Eye (tissue), 1 donor: ENCODE data around the gene TTC28.

ENCODE experiments used
- DNase-seq: peaks from one replicate; pipeline ENCODE4 v3.0.0-alpha.2; 2015

Gene TTC28

DNA sequence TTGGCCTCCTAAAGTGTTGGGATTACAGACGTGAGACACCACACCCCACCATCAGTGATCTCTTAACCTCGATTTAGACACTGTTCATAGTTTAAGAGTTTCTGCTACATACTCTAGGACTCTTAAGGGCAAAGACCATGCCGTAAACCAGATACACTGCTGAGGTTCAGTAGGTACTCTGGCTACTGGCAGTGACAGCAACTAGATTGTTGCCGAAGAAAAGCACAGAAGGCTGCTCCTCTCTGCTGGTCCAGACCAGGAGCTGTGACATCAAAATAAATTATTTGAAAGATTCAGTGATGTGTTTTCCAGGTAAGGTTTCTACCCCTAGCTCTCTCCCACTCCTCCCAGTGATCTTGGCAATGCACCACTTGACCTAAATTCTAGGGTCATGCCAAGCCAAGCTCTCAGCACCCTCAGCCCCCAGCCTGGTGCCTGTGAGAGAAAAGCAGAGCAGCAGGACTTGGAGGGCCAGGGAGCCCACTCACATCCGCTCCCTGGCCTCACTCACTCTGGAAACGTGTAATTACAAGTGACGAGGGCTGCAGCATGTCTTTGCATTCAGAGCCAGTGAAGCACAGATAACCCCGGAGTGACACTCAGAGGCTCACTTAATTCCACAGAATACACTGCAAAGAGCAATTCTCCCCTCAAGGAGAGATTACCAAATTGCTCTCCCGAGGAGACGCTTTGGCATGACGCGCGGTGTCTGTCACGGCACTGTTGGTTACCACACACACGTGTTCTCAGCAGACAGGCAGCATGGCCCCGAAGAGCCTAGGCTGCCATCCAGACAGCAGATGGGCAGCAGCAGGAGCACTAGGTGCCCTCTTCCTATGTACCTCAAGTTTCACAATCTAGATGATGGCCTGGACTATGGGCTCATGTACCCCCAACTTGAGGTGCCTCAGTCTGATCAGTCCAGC is 663.7 kb downstream of the TTC28 start:
- peak; percentile 93 for DNase-seq

DNA sequence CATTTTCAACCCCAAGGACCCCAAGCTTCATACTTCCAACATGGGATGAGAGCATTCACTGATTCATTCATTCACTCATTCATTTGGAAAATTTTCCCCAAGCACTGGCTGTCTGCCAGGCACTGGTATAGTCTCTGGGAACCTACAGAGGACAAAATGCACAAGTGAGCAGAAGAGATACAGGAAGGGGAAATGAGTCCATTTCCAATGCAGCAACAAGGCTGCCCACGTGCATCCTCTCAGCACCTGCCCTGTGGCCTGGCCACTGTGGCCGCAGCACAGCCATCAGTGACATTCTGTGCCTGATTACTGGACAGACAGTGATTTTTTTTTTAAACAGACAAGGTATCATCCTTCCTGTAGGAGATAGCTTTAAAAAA is 664.6 kb downstream of the TTC28 start:
- peak; percentile 50 for DNase-seq

DNA sequence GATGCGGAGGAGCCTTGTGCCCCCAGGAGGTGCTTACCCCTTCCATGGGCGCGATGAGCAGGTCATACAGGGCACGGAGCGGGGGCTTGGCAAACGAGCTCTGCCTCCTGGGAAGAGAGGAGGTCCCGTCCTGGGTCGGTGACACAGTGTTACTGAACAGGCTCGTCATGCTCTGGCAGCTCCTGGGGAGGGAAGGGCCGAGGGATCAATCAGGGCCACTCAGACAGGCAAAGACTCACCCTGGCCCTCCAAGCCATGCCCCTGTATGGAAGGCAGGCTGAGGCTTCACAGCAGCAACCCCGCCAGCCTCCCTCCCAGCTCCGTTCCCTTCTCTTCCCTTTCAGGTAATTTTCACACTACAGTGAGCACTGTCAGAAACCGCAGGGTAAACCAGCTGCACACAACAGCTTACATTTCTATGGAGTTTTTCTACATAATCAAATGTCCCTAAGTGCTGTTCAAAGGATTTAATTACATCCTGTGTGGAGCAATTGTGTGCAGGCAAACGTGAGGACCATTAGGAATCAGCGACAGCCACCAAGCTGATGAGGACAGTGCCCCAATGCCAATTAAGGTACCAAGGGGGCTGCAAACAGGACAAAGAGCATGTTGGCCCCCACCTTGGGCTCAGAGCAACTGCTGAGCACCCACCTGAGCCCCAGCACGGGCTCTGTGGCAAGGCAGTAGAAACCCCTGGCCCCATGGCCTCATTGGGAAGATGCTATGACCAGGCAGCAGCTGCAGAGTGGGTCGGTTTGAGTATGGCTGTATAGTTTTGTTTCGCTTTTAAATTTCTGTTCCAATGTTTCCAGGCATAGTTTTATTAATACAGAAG is 665.2 kb downstream of the TTC28 start:
- peak; percentile 84 for DNase-seq

DNA sequence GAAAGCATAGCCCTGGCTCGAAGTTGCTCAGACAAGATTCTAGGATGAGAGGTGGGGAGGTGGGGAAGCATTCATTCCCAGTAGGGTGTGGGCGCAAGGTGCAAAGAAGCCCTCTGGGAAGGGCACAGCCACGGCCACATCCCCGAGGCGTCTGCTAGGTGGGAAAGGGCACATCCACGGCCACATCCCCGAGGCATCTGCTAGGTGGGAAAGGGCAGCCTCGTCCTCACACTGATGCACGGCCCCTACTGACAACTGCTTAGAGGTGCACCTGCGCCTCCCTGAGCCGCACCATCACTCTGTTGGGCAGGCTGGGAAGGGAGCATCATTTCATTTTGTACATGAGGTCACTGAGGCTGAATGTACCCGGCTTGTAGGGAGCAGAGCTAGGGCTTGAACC is 666.0 kb downstream of the TTC28 start:
- DNase-seq = peak; percentile 35

DNA sequence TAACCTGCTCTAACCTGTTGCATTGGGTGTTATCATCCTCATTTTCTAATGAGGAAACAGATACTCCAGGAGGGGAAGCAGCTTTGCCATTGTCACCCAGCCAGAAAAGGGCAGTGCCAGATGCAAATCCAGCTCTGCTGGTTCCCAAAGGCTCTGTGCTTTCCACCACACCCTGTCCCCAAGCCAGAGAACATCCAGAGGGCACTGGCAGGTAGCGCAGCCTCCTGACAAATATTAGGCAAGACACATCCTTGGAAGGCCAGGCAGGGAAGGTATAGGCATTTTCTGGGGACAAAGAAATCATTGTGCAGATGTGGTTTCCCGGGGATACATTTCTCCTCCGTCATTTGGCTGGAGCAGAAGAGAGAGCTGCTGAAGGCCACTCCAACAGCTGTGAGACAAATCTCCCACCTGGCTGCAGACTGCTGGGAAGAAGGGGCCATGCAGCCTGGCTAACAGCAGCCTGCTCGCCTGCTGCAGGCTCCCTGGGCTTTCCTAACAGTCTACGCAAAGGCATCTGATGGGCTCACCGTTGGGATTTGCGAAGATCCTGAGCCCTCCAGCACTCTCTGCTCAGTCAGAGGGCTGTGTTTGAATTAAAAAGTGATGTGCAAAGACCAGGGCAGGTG is 666.7 kb downstream of the TTC28 start:
- peak; percentile 23 for DNase-seq

DNA sequence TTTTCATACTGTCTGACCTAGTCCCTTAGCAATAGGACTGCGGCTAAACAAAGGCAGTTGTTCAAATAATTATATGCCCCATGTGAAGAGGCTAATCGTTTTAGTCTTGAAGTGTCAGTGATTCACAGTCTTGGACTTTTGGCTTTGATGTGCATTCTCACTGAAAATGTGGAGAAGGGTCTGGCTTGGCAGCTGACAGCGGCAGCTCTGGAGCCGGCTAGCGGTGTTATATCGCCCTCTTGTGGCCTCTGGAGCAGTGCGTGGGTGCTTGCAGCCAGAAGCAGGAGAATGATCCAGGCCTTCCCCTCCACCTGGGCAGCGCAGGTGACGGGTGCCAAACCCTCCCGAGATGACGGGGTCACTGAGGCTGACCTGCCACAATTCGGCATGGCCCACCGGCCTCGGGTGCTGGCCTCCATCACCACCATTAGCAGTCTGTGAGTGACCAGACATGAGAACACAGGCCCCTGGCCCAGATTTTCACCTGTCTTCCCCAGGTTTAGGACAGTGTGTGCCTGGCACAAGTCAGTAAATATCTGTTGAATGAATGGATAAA is 670.3 kb downstream of the TTC28 start:
- peak; percentile 95 for DNase-seq

DNA sequence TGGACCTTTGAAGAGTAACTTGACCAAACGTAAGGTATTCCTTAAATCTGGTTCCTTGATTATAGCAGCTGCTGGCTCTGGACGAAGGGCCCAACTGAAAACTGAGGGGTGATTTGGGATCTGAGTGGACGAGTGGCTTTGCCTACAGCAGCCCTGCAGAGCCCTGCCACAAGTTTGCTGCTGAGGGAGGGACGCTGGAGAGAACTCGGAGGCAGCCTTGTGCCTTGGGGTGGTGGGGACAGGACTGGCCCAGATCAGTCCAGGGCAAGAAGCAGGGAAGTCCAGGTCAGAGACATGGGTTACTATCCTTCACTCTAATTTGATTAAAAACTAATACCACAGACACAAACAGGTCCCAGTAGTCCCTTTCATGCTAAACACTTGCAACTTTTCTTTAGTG is 671.0 kb downstream of the TTC28 start:
- no peak for DNase-seq

DNA sequence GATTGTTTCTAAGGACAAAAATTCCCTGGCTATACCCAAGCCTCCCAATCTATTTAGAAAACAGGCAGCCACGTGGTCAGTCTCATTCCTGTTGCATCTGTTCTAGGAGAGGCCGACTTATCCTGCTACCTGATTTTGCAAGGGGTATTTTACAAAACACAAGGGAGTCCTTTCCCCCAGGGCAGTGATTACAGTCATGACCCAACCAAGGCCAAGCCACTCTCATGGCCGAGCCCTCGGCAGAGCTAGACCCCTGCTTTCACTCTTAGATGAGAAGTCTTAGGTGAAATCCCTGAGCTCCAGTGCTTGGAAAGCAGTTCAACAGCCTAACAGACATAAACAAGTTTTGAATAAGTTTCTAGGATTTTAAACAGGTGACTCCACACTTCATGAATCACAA is 671.6 kb downstream of the TTC28 start:
- DNase-seq = no peak

DNA sequence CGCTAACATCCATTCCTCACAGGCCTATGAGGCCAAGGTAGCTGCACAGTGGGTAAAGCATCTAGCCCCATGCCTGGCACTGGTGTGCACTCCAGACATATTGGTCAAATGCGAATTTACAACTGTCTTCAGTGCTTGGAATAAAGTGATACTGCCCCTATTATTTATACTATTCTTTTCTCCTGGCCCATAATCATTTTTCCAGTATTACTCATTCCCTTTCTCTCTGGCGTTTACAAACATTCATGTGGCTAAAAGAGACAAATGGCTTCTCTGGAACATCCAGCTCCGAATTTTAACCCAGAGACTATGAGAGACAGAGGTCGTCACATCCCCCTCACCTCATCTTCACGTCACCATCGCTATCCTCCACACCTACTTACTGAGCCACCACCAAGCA is 673.4 kb downstream of the TTC28 start:
- no peak for DNase-seq

DNA sequence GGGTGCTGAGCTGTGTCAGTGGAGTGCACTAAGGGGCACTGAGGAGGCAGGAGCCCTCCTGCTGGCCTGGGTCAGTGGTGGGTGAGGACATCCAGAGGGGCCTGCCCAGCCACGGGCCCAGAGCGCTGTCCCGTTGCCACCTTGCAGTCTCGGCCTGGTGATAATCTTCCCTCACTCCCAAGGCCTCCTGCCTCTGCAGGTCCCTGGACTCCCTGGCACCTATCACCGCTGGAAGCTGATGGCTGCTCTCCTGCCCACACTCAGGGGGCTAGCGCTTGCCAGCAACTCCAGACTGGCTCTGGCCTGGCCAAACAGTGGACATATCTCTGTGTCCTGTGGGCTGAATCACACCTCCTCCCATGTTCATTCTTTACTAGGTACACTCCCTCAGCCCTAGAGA is 674.1 kb downstream of the TTC28 start:
- DNase-seq = no peak

DNA sequence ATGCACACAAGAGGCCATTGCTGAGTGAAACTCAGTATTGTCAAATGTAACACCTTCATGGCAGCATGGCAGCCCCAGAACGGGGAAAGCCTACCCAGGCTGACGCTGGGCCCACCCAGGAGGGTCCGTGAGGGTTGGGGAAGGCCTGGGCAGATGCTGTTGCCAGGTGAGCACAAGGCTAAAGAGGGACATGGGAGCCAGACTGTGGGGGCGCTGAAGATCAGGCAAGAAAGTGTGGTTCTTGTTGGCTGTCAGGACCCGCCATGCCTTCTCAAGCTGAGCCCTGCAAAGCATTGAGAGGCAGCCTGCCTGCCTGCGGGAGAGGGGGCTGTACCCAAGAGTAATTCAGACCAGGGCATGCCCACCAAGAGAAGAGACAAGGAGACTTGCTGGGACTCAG is 675.6 kb downstream of the TTC28 start:
- no peak for DNase-seq

DNA sequence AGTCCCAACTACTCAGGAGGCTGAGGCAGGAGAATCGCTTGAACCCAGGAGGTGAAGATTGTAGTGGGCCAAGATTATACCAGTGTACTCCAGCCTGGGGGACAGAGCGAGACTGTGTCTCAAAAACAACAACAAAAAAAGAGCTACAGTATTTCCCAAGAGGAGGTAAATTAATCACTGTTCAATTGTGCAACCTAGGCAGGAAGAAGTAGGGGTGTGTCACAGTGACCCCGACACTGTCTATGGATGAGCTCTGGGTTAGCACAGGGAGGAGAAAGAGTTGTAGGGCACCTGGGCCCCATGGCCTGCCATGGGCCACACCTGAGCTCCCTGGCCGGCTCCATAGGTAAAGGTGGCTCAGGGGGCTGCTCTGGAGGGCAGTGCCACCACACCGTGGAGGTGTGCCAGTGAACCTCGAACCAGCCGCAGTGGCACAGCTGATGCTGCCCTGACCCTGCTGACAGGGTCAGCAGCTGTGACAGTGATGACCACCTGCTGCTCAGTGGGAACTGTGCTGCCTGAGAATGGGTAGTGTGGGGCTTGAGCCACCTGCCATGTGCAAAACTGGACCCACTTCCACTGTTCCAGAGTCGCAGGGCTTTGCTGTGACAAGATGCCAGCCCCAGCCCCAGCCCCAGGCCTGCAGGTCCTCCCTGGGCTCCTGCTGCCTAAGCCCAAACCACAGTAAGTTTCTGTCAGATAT is 676.6 kb downstream of the TTC28 start:
- DNase-seq = peak; percentile 22

DNA sequence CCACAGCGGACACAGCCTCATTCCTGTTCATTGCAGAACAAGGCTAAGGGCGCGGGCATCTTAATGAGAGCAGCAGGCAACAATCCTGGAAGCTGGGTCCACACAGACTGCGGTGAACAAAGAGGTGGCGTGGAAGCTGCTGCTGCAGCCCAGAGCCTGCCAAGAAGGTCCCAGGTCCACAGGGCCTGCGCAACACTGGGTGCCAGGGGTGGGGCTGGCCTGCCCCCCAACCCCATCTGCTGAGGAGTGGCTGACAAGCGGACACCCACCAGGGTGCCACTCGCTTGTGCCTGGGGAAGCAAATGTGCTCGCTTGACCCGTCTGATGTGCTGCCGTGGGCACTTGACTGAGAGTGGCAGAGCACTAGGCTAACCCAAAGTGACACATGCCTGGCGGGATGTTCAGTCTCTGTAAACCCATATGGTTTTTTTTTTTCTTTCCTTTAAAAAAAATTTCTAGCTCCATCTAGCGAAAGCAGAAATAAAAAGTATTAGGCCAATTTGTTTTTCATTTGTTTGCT is 677.4 kb downstream of the TTC28 start:
- DNase-seq = peak; percentile 64

DNA sequence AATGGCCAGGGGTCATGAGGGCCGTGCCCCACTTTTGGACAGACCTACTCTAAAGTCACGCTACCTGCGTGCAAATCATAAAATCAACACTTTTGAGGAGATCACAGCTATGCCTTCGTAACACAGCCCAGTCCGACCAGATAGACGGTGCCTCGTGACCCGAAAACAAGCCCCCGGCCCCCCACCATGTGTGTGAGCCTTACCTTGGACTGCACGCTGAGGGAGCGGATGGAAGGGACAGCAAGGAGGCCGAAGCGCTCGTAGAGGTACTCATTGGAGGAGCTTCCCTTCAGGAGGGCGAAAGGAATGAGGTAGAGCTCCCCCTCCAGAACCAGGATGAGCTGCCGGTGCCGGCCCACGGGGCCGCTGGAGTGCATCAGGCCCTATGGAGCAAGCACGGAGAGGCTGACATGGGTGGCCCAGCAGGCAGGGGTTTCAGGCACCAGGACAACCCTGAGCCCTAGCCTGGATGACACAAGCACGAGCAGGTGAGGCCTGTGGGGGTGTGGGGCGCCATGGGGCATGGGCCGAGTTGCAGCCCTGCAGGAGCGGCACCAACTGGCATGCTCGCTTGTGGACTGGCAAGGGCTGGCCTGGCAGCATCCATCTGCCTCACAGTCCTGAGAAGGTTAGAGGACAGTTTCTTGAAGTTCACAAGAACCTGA is 678.3 kb downstream of the TTC28 start:
- no peak for DNase-seq

DNA sequence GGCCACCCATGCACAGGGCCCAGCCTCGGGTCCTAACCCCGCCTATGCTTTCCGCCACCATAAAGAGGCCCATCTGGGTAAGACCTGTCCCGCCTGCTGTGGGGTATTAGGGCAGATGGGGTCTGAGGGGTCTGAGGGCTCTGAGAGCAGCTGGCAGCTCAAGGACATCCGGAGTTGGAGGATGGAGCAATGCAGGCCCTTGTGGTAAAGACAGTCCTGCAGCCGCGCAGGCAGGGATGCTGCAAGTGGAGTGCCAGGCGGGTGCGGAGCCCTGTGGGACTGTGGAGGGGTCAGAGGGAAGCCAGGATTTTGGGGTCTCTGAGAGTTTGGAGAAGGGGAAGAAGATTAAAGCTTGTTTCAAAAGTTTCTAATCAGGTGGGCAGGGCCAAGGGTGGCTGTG is 679.3 kb downstream of the TTC28 start:
- DNase-seq = no peak

DNA sequence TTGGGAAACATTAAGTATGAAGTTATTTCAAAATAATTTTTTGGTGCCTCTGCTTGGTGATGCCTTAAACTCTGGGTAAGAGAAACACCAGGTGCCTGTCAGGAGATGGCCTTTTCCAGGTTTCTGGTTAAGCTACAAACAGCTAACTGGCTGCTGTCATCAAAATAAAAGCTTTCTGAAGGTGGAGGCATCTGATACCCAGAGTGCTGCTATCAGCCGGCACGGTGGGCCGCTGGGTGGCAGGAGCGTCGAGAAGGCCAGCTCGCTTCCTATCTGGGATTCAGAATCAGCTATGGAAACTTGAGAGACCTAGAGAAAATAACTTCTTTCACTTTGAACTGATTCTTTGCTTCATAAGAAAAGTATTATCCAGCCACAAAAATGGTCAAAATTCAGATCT is 679.8 kb downstream of the TTC28 start:
- DNase-seq = no peak

DNA sequence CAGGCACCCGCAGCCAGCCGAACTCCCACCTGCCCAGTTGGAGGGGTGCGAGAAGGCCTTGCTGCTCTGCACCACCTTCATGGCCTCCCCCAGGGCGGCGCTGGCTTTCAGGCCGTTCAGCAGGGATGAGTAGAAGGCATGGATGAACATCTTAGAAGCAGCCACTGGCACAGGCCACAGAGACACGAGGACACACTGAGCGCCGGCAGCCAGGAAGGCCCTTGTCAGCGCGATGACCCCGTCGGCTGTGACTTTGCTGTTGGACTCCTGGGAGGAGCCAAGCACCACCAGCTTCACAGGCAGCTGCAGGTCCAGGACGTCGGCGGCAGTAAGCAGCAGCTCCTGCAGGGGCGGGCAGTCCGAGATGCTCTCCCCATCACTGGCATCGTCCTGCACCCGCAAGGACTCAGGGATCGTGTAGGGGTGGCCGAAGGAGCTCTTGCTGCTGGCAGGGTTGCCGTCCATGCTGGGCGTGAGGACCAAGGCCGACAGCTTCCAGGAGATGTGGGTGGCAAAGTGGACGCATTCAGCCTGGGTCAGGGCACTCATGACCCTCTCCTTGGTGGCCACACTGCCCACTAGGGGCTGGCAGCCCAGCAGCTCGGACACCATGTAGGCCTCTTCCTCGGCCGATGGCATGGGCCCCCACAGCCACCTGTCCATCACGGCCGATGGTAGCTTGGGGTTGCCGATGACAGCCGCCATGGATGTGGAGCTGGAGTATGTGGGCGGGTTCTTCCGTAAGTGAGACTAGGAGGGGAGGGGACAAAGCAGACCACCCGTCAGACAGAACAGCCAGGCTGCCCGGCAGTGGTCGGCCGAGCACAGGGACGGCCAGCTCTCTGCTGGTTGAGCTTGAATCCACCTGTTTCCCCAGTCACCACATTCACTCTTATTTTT is 680.9 kb downstream of the TTC28 start:
- no peak for DNase-seq

DNA sequence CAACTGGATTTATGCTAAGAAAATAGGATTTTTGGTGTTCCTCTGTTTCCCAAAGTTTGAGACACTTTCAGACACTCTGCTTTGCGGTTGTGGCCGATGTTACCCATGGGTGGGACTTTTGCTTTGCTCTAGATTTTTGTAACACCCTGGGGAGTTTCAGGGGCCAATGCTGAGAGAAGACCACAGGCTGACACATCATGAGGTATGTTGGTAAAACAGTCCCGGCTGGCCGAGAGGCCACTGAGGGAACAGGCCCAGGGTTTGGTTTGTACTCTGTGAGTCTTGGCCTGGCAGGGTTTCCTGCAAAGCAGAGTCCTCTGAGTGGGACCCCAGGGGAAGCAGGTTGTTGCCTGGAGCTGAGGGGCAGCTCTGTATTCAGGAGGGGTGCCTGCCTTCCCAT is 682.1 kb downstream of the TTC28 start:
- DNase-seq = no peak

DNA sequence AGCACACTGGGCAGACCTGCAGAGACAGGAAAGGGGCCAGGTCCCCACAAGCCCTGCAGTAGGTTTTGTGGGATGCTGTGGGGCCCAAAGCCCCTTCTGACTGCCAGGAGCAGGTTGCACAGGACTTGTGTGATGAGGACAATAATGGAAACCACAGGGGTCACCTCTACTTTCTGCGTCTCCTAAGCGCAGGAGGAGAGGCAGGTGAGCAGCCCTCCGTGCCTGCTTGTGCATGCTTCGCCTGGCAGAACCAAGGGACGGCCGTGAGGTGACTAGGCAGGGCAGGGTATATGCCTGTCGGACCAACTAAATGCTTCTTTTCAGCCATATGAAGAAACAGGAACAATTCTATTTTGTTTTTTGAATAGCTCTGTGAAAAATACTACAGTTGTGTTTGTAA is 682.7 kb downstream of the TTC28 start:
- DNase-seq = no peak

DNA sequence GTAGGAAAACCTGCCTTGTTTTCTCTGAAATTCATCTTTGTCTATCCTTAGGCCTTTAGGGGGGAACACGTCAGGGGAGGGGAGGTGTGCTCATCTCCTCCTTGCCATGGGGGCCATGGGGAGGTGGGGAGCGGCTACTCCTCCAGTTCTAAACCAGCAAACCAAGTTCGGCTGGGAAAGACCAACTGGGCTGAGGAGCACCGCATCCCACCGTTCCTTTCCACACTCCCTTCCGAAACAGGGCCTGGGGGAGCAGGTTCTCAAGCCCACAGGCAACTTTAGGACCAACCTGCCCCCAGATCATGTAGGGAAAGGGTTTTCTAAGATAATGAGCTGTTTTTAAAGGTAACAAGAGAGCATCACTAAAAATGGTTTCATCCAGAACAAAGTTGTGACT is 683.1 kb downstream of the TTC28 start:
- no peak for DNase-seq
